Measurements from ENCODE around the gene CD320.
"Not testable (repeated sequence)": the region's sequence is repeated elsewhere in the genome, so short reads cannot be mapped to it uniquely, and the experiment has no call there.

CD320 gene

DNA sequence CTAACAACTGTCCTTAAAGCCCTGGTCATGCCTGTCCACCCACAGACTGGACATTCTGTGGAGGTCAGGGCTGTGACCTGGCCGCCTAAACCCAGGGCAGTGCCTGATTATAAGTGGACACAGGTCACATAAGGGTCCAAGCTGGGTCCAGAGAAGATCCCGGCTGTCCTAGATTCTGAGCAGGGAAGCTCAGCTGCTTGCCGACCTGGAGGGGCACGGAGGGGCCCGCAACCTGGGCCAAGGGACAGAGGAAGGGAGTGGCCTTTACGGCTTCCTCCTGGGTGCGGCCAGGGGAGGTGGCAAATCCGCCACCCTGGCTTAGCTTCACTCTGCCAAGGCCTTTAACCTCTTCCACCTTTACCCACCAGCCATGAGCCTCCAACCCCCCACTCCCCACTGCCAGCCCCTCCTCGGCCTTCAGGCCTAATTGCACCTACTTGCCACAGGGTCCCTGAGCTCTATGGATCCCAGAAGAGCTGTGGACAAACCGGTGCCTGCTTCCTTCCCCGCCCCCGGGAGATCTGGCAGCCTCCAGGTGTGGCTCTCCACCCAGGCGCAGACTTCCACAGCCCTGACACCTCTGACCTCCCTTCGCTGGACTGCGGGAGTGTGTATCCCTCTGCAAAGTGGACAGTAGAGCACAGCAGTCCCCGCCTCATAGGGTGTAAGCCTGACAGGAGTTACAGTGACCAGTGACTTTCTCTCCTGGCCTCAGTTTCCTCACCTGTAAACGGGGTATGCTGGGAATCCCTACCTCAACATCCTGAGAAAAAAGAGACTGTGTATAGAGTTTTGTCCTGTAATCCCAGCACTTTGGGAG, 1.7 kb downstream of the CD320 start:
- DNase-seq, result no peak

- no peak for DNase-seq
Observed at GRCh38 chr19:8305798-8306197, 2.4 kb downstream of the CD320 start.

GRCh38 chr19:8304841-8305621, 3.1 kb downstream of the CD320 start:
- DNase-seq, result no peak

- DNase-seq, result no peak
Observed at GRCh38 chr19:8302734-8303133, 5.4 kb downstream of the CD320 start.

GRCh38 chr19:8302357-8302691, 5.8 kb downstream of the CD320 start:
- no peak for DNase-seq

GRCh38 chr19:8291337-8291736, 16.8 kb downstream of the CD320 start:
- not testable (repeated sequence) for DNase-seq

DNA sequence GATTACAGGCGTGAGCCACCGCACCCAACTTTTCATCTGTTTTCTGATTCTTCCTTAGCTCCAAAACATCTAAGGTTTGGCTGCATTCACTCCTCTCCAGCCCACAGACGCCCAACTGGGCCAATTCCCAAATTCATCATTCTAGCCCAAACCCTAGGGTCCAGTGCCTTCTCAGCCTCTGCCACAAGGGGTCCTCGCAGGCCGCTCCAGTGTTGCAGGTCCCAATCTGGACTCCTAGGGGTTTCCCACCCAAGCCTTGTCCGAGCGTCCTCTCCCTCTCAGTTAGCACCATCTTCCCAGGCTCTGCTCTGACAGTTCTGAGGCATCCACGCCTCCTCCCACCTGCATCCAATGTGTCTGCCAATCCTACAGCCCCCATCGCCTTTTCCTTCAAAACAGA, 31.6 kb downstream of the CD320 start:
- DNase-seq, result not testable (repeated sequence)

DNA sequence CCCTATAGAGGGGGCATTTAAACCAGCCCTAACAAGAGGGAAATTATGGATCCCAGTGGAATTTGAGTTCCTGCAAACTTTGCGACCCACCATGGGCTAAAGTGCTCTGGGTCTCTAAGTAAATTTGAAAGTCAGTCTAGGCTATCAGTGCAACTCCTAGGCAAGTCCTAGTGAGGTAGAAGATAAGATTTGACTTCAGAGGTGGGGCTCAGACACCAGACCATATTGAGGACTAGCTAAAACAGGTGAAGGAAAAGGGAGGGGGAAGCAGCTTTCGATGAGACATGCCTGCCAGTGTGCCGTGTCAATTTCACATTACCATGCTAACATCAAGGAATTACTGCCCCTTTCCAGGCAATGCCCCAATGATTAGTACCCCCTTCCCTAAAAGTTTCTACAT, 38.4 kb downstream of the CD320 start:
- no peak for DNase-seq

DNA sequence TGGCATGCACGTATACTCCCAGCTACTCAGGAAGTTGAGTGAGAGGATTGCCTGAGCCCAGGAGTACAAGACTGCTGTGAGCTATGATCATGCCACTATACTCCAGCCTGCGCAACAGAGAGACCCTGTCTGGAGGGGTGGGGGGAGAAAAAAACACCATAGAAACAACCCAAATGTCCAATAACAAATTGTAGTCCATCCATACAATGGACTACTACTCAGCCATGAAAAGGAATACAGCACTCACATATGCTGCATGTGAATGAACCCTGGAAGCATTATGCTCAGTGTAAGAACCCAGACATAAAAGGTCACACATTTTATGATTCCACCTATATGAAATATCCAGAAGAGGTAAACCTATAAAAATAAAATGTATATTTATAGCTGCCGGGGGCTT, 42.3 kb downstream of the CD320 start:
- no peak for DNase-seq

GRCh38 chr19:8264248-8264647, 43.9 kb downstream of the CD320 start:
- not testable (repeated sequence) for DNase-seq

GRCh38 chr19:8262431-8262830, 45.7 kb downstream of the CD320 start:
- no peak for DNase-seq

- no peak for DNase-seq
Observed at GRCh38 chr19:8261881-8262280, 46.3 kb downstream of the CD320 start.

- DNase-seq, result no peak
Observed at GRCh38 chr19:8261347-8261746, 46.8 kb downstream of the CD320 start.

DNA sequence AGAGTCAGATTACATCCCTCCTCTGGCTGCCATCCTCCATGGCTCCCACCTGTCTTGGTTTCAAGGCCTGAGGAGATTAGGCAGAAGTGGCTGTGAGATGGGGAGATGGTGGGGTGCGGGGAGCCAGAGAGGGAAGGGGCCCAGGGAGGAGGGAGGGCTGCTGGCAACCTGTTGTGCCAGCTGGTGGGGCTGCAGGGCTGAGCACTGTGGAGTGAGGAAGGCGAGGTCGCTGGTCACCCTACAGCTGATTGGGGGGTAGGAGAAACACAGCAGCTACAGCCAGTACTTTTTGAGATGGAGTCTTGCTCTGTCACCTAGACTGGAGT, 48.3 kb downstream of the CD320 start:
- DNase-seq, result no peak

DNA sequence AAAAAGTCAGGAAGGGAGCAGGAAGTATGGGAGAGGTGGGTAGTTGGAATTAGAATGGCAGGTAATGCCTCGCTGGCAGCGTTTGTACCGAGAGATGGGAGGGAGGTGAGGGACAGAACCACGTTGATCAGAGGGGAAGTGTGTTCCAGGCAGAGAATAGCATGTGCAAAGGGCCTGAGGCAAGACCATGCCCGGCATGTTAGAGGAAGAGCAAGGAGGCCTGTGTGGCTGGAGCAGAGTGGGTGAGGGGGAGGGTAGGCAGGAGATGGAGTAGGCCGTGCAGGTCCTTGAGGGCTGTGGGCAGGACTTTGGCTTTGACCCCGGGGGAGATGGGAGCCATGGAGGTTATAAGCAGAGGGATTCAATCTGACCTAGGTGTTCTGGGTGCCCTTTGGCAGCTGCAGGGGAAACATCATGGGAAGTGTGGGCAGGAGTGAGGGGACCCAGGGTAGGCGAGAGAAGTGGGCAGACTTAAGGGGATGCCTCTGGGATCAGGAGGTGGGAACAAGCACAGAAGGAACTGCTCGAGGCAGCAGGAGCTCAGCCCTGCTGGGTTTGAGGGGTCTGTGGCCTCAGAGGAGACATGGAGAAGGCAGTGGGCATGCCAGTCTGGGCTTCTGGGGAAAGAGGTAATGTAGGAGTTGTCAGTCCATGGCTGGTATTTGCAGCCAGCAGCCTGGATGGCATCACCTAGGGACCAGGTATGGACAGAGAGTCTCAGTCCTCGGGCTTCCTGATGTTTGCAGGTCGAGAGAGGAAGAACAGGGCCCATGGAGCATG, 48.8 kb downstream of the CD320 start:
- DNase-seq, result no peak

DNA sequence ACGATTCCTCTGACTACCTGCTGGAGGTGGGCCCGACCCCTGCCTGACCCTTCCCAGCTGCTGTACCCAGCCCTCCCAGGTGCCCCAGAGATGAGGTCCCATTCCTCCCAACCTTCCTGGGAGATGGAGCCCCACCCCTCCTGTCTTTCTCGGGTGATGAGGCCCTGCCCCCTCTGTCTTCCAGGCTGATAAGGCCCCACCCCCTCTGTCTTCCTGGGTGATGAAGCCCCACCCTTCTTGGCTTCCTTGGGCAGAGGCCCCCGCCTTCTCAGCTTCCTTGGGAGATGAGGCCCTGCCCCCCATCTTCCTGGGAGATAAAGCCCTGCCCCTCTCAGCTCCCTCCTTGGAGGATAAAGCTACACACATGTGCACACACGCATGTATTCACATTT, 51.1 kb downstream of the CD320 start:
- no peak for DNase-seq

DNA sequence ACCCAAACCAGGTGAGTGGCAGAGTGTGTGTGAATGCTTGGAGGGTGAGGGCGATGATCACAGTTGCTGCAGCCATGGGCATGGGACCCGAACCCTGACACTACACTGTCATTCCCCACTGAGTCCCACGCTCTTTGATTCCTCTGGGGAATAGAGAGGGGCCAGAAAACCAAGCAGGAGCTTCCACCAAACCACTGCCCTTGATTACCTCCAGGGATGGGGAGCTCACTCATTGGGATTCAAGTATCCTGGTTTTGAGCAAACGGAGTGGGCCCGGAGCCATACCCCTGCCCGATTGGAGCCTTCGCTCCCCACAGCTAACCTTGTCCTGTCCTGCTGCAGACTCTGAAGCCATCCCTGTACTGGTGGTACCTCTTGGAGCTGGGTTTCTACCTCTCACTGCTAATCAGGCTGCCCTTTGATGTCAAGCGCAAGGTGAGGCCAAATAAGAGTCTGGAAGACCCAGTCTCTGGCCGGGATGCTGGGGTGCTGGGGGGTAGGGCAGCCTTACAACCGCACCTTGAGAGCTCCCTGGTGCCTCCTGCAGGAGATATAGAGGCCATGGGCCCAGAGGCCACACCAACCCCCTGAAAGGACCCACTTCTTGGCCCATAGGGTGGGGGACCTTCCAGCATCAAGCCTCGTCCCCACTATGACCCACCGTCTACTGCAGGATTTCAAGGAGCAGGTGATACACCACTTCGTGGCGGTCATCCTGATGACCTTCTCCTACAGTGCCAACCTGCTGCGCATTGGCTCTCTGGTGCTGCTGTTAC, 51.7 kb downstream of the CD320 start:
- DNase-seq, result no peak

- no peak for DNase-seq
Observed at GRCh38 chr19:8255426-8256125, 52.6 kb downstream of the CD320 start.

GRCh38 chr19:8254286-8255001, 53.7 kb downstream of the CD320 start:
- DNase-seq, result no peak

DNA sequence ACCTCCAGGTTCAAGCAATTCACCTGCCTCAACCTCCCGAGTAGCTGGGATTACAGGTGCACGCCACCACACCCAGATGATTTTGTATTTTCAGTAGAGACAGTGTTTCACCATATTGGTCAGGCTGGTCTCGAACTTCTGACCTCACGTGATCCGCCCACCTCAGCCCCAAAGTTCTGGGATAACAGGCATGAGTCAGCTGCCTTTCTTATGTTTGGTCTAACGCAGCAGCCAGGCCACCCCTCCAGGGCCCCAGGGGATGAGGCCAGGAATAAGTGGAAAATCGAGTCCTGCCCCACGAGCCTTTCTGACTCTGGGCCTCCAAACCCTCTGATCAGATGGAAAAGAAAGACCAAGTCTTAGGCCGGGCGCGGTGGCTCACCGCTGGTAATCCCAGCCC, 54.5 kb downstream of the CD320 start:
- DNase-seq, result no peak

DNA sequence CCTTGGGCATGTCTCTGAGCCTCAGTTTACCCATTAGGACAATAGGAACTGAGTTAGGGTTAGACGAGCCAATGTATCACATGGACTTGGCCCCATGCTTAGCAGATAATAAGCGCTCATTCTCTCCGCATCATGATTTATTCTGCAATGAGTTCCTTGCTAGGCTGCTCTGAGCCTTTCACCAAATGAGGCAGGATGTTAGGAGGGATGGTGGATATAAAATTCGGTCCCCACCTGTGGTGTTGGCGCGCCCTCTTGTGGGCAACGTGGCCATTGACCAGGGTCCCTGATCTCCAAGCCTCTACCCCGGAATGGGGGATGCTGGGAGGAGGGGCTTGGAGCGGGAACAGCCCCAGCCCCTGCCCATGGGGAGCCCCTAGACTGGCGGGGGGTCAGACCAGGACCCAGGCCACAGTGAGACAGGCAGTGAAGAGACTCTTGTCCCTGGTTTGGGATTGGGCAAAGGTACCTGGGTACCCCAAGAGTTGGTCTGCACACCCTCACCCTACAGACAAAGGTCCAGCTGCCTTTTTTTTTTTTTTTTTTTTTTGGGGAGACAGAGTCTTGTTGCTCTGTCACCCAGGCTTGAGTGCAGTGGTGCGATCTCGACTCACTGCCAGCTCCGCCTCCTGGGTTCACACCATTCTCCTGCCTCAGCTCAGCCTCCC, 55.1 kb downstream of the CD320 start:
- peak; percentile 32 for DNase-seq
